ENCODE data around the gene PIK3R4.

The PIK3R4 gene

DNA sequence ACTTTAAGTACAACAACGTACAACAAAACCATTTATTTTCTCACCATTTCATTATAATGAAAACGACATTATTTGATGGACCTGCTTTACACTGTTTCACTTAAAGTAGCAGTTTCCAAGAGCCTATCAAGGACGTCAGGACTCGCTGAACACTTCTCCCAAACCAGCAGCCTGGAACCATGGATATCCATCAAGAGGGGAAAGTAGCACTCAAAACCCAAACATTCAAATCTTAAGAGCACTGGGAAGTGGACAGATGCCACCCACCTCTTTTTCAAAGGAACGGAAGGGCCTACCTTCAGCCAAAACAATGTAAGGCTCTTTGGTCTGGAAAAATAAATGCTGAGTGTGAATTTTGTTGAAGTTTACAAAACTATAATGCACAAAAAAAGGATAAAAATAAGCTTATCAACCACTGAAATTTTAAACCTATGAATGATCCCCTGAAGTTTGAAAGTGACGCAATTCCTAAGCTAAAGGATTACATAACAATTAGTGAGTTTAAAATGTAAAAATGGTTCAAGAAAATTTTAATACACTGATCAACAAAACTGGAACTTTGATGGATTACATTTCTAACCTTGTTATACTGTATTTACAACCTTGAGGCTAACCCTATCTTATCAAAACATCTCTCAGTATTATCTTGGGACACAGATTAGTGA, 4.6 kb downstream of the PIK3R4 start:
- no peak for DNase-seq (ENCODE audit: low read depth in 2 of 2)

- no peak for DNase-seq (ENCODE audit: low read depth in 2 of 2)
Observed at GRCh38 chr3:130739848-130740247, 6.8 kb downstream of the PIK3R4 start.

DNA sequence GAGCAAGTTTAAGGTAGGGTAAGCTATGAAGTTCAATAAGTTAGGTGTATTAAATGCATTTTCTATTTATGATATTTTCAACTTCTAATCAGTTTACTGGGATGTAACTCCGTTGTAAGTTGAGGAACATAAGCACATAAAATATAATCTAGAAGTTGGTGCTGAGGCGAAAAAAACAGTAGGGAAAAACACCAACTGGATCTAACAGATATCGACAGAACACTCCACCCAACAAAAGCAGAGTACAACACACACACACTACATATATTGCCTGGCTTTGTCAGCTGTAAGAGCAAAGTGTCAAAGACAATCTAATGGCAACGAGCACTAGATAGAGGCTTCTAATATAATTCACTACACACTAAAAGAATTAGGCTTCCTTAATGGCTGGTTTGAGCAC, 8.4 kb downstream of the PIK3R4 start:
- DNase-seq (ENCODE audit: low read depth in 2 of 2): no peak

DNA sequence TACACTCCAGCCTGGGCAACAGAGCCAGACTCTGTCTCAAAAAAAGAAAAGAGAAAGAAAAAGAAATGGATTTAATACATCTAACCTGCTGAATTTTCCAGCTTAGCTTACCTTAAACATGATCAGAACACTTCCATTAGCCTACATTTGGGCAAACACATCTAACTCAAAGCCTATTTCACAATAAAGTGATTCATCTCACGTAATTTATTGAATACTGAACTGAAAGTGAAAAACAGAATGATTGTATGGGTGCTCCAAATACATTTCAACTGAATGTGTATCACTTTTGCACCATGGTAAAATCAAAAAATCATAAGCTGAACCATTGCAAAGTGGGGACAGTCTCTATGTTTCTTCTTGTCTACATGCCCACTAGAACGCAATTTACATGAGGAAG, 9.0 kb downstream of the PIK3R4 start:
- DNase-seq (ENCODE audit: low read depth in 2 of 2): no peak

- no peak for DNase-seq (ENCODE audit: low read depth in 2 of 2)
Observed at GRCh38 chr3:130733236-130733875, 13.3 kb downstream of the PIK3R4 start.

- no peak for DNase-seq (ENCODE audit: low read depth in 2 of 2)
Observed at GRCh38 chr3:130732501-130732900, 14.1 kb downstream of the PIK3R4 start.

DNA sequence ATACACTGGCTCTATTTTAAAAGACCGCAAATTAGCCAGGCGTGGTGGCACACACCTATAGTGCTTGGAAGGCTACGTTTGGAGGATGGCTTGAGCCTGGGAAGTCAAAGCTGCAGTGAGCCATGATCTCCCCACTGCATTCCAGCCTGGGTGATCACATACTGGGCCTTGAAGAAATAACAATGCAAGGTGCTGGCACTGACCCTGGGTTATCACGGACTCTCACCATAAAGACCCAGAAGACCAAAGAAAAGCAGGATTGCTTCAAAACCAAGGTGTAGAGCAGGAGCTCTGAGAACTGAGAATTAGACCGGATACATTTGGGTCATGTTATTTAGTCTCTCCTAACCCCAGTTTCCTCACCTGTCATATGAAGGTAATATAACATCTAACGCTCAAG, 14.8 kb downstream of the PIK3R4 start:
- no peak for DNase-seq (ENCODE audit: low read depth in 2 of 2)

DNA sequence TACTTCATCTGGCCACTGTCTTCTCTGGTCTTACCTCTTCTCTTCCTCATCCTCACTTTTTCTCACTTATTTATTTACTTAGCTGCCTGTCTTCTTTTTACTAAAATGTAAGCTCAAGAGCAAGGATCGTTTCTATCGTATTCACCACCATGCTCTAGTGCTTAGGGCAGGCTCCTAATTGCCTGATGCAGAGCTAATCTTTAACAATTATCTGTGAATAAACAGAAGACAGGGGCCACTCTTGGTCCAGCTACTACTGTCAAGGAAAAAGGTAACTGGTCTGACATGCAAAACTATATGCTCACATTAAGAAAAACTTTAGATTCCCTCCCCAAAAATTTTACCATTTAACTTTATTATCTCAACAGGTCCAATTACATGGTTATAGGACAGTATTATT, 17.5 kb downstream of the PIK3R4 start:
- DNase-seq (ENCODE audit: low read depth in 2 of 2): no peak

DNA sequence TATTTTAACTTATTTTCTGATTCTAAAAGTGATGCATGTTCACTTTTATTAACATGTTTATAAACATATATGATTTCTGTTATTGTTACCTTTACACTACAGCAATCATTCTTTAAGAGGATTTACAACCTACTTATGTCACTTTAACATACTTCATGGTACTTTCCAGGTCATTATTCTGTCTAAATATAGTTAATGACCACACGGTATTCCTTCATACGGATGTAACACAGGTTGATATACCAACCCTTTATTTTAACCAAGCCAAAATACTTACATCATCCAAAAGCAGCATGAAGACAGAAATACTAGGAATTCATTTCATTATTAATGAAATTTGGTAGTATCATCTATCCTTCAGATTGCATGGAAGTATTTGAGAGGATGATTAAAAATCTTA, 18.6 kb downstream of the PIK3R4 start:
- no peak for DNase-seq (ENCODE audit: low read depth in 2 of 2)

- no peak for DNase-seq (ENCODE audit: low read depth in 2 of 2)
Observed at GRCh38 chr3:130725746-130726145, 20.9 kb downstream of the PIK3R4 start.

- DNase-seq (ENCODE audit: low read depth in 2 of 2): no peak
Observed at GRCh38 chr3:130715616-130716015, 31.0 kb downstream of the PIK3R4 start.

- DNase-seq (ENCODE audit: low read depth in 2 of 2): no peak
Observed at GRCh38 chr3:130712718-130713423, 33.8 kb downstream of the PIK3R4 start.

DNA sequence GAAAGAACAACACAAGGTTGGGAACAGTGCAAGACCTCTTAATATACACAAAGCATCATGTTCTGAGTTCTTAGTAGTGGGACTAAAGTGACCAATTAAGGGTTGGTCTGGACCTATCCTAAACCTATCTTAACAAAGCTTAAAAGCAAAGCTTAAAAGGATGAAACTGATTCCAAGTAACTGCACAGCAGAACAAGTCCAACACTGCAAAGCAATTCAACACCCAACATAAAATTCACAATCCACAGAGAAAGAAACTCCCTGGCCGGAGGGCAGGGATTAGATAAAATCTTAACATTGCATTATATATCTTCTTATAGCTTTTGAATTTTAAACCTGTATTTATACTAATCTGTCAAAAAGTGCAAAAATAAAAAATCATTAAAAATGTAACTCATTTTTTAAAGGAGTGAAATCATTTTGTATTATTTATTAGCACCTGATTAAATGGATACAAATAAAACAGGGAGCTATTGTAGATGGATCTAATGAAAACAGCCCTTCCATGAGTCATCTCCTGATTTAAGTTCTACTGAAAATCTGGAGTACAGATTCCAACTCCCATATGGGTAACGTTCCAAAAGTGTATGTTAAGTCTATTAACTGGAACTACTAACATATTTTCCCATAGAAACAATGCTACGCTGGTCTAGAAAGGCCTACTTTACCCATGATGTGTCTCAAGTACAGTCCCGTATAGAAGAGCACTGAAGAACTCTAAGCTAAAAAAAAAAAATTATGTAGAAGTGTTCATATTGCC, 34.9 kb downstream of the PIK3R4 start:
- no peak for DNase-seq (ENCODE audit: low read depth in 2 of 2)

DNA sequence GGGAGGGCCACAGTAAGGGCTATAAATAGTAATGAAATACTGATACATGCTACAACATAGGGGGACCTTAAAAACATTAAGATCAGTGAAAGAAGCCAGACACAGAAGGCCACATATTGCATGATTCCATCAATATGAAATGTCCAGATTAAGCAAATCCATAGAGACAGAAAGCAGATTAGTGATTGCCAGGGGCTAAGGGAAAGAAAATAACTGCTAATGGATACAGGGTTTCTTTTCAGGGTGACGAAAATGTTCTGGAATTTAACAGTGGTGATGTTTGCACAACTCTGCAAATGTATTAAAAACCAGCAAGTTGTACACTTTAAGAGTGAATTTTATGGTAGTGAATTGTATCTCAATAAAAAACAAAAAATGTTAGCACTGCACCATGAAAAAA, 37.0 kb downstream of the PIK3R4 start:
- DNase-seq (ENCODE audit: low read depth in 2 of 2): no peak

DNA sequence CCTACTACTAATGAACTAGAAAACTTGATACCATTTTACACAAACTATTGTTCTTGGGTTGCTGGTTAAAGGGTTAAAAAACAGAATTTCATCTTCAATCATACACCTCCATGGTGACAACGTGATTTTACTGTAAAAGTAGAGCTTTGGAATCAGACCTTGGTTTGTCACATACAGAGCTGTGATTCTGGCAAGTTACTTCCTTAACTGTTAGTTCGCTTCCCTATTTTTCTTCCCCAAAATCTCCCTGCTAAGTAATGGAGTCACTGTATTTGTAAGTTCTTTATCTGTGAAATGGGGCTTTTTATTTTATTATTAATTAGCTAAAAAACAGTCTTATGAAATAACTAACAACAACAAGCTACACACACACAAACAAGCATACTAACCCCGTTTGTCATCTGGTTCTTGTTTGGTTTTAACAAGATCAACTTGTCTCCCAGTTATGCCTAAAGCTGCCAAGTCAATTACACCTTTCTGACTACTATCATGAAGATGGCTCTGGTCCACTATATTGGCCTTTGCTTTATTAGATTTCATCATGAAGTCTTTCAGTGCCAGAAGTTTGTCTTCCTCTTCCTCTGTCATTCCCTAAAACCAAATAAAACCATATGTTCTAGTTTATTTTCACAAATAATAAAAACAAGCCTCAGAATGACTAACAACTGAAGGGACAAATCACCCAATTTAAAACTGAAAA, 38.6 kb downstream of the PIK3R4 start:
- no peak for DNase-seq (ENCODE audit: low read depth in 2 of 2)

DNA sequence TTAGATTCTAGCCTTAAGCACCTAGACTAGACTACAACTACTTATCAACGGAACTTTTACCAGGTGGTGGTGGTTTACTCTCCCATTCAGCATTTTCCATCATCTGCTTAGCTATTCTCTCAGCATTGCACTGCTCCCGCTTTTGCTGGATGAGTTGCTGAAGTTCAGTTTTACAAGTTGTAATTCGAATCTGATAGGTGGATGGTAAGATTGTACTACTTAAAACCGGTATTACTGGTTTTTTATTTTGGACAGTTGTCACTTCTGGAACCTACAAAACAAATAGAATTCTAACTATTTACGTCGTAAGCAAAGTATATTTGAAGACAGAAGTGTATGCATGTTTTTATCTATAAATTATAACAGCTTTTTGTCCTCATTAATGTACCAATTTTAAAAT, 41.1 kb downstream of the PIK3R4 start:
- DNase-seq (ENCODE audit: low read depth in 2 of 2): no peak

- DNase-seq (ENCODE audit: low read depth in 2 of 2): no peak
Observed at GRCh38 chr3:130702985-130703384, 43.6 kb downstream of the PIK3R4 start.

DNA sequence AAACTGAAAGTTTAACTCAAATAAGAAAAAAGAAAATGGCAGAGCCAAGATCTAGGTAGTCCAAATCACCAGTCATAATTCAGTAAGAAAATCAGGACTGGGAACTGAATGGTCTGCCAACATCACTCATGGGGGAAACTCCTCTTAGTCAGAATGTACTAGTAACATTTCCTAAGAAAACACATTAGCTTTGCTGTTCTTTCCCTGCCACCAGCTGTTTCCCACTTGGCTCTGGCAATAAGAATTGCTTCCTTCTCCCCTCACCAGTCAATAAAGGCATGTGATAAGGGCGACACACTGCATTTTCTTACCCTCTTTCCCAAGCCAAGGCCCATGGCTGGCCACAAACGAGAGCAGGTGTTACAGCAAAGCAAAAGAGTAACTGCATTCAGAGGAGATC, 46.1 kb downstream of the PIK3R4 start:
- no peak for DNase-seq (ENCODE audit: low read depth in 2 of 2)

- DNase-seq (ENCODE audit: low read depth in 2 of 2): no peak
Observed at GRCh38 chr3:130699765-130700164, 46.9 kb downstream of the PIK3R4 start.

DNA sequence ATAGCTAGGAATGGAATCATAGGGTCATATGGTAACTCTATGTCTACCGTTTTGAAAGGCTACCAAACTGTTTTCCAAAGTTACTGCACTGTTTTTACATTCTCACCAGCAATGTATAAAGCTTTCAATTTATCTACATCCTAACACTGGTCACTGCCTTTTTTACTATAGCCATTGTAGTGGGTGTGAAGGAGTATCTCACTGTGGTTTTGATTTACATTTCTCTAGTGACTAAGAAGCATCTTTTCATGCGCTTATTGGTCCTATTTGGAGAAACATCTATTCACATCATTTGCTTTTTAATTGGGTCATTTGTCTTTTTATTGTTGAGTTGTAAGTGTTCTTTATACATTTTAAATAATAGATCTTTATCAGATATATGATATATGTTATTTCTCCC, 53.3 kb downstream of the PIK3R4 start:
- no peak for DNase-seq (ENCODE audit: low read depth in 2 of 2)

GRCh38 chr3:130692455-130692854, 54.2 kb downstream of the PIK3R4 start:
- no peak for DNase-seq (ENCODE audit: low read depth in 2 of 2)
